Mesenchymal stem cell (in vitro differentiated cells and primary cell): Measurements from ENCODE around the gene MCTP2.

Source experiments
- DNase-seq: peaks from one replicate; pipeline ENCODE4 v3.0.0-alpha.2; 2013
- H2AFZ ChIP-seq: one replicate; pipeline ENCODE4 v1.6.1; 2013; ENCODE audit warnings: low read depth, mild to moderate bottlenecking, control low read depth, inconsistent platforms, low read length, moderate library complexity
- H2AK5ac ChIP-seq: 2 replicates; pipeline ENCODE4 v1.6.1; 2013; ENCODE audit warnings: low read length, moderate library complexity, mild to moderate bottlenecking, inconsistent platforms; ENCODE audit not compliant: severe bottlenecking
- H2BK120ac ChIP-seq: one replicate; pipeline ENCODE4 v1.6.1; 2013; ENCODE audit warnings: low read depth, mild to moderate bottlenecking, inconsistent platforms, low read length, moderate library complexity
- H2BK12ac ChIP-seq, 2 experiments: one replicate each; pipeline ENCODE4 v1.6.1; 2013; ENCODE audit warnings: inconsistent platforms in 2 of 2, low read length in 2 of 2, mild to moderate bottlenecking in 2 of 2, moderate library complexity in 2 of 2, control low read depth in 1 of 2
- H2BK15ac ChIP-seq: one replicate; pipeline ENCODE4 v1.6.1; 2013; ENCODE audit warnings: mild to moderate bottlenecking, low read depth, inconsistent platforms; ENCODE audit not compliant: poor library complexity, severe bottlenecking
- H2BK5ac ChIP-seq: 2 replicates; pipeline ENCODE4 v1.6.1; 2013; ENCODE audit warnings: low read depth, mild to moderate bottlenecking, low read length, control low read depth, inconsistent platforms; ENCODE audit not compliant: poor library complexity, severe bottlenecking
- H3K14ac ChIP-seq, 2 experiments: one replicate each; pipeline ENCODE4 v1.6.1; 2013; ENCODE audit warnings: inconsistent platforms in 2 of 2, low read length in 2 of 2, control low read depth in 1 of 2, mild to moderate bottlenecking in 1 of 2, moderate library complexity in 1 of 2
- H3K18ac ChIP-seq, 2 experiments: one replicate each; pipeline ENCODE4 v1.6.1; 2013; ENCODE audit warnings: inconsistent platforms in 2 of 2, low read length in 2 of 2, control low read depth in 1 of 2, low read depth in 1 of 2, mild to moderate bottlenecking in 1 of 2
- H3K23ac ChIP-seq, 2 experiments: one replicate each; pipeline ENCODE4 v1.6.1; 2013; ENCODE audit warnings: inconsistent platforms in 2 of 2, low read length in 2 of 2, mild to moderate bottlenecking in 2 of 2, moderate library complexity in 2 of 2, control low read depth in 1 of 2
- H3K27ac ChIP-seq: 2 replicates; pipeline ENCODE4 v1.5.1; 2013; ENCODE audit warnings: mild to moderate bottlenecking, moderate library complexity, low read length, control low read depth, inconsistent platforms; ENCODE audit not compliant: poor library complexity, severe bottlenecking
- H3K27me3 ChIP-seq, 2 experiments: 2 replicates each; pipeline versions ENCODE4 v1.6.1 to v1.7.0; 2013; ENCODE audit warnings: low read length in 2 of 2, mild to moderate bottlenecking in 2 of 2, moderate library complexity in 2 of 2, control low read depth in 1 of 2, inconsistent platforms in 1 of 2; ENCODE audit not compliant: control insufficient read depth in 1 of 2, insufficient read depth in 1 of 2
- H3K36me3 ChIP-seq, 2 experiments: 2 replicates each; pipeline versions ENCODE4 v1.6.1 to v1.7.0; 2013; ENCODE audit warnings: low read length in 2 of 2, control low read depth in 1 of 2, inconsistent platforms in 1 of 2, low read depth in 1 of 2, mild to moderate bottlenecking in 1 of 2; ENCODE audit not compliant: insufficient read depth in 2 of 2, control insufficient read depth in 1 of 2
- H3K4ac ChIP-seq, 2 experiments: one replicate each; pipeline ENCODE4 v1.6.1; 2013; ENCODE audit warnings: inconsistent platforms in 2 of 2, low read length in 2 of 2, mild to moderate bottlenecking in 2 of 2, moderate library complexity in 2 of 2, control low read depth in 1 of 2, low read depth in 1 of 2
- H3K4me1 ChIP-seq: 2 replicates; pipeline ENCODE4 v1.6.1; 2013; ENCODE audit warnings: low read depth, low read length, control low read depth; ENCODE audit not compliant: control insufficient read depth, insufficient read depth
- H3K4me2 ChIP-seq: 2 replicates; pipeline ENCODE4 v1.6.1; 2013; ENCODE audit warnings: low read length, mild to moderate bottlenecking, inconsistent platforms; ENCODE audit not compliant: poor library complexity, severe bottlenecking
- H3K4me3 ChIP-seq, 2 experiments: 2 replicates each; pipeline versions ENCODE4 v1.5.1 to v1.7.0; 2013; ENCODE audit warnings: low read length in 2 of 2, mild to moderate bottlenecking in 2 of 2, control low read depth in 1 of 2, low read depth in 1 of 2; ENCODE audit not compliant: insufficient read depth in 1 of 2
- H3K79me1 ChIP-seq: replicated peaks from 2 replicates; pipeline ENCODE4 v1.6.1; 2013; ENCODE audit warnings: mild to moderate bottlenecking, control low read depth, low read length, inconsistent platforms; ENCODE audit not compliant: poor library complexity, severe bottlenecking
- H3K9ac ChIP-seq: 2 replicates; pipeline ENCODE4 v1.7.0; 2013; ENCODE audit warnings: mild to moderate bottlenecking, low read length, moderate library complexity
- H3K9me3 ChIP-seq: 2 replicates; pipeline ENCODE4 v1.7.0; 2013; ENCODE audit warnings: mild to moderate bottlenecking, low read length; ENCODE audit not compliant: control insufficient read depth
- H4K8ac ChIP-seq: one replicate; pipeline ENCODE4 v1.6.1; 2013; ENCODE audit warnings: inconsistent platforms, mild to moderate bottlenecking, low read length, moderate library complexity
- H4K91ac ChIP-seq: one replicate; pipeline ENCODE4 v1.6.1; 2013; ENCODE audit warnings: mild to moderate bottlenecking, low read length, inconsistent platforms
- WGBS: methylation state at CpG from one replicate; pipeline ENCODE4 v1.1.7; 2013; ENCODE audit warnings: mixed read lengths; 5-methylcytosine and 5-hydroxymethylcytosine counted together

Gene MCTP2

DNA sequence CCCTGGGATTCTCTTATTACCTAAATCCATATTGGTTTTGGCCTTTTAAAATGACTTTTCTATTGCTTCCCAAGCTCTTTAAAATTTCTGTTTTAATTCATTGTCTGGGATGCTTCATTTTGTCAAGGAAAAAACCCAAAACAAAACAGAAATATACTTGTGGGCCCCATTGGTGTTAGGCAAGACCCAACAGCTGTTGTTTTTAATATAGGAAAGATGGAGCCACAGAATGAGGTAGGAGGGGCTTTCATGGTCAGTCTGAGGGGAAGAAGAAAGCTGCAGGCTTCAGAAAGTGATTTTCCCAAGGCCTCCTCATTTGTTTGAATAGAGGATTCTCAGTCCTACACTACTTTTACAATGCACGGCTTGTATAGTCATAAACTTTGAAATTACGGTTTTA lies 180.5 kb downstream of the MCTP2 start:
- Histone ChIP-seq H3K27me3 (no peaks in the 10 kb centered on the region), H3K4me2 (no peak overlapping the region), H3K27ac (no peak overlapping the region), H3K14ac (no peak overlapping the region), H3K4me3 (no peak overlapping the region), H3K9ac (no peak overlapping the region), H4K8ac (no peak overlapping the region), H3K4ac (no peak overlapping the region), H2BK12ac (no peak overlapping the region), H2BK15ac (no peak overlapping the region), H3K4me1 (no peaks in the 10 kb centered on the region), H4K91ac (no peak overlapping the region), H3K9me3 (no peaks in the 10 kb centered on the region), H3K36me3 (no peaks in the 10 kb centered on the region), H2AK5ac (no peak overlapping the region), H2AFZ (no peak overlapping the region), H3K79me1 (no peaks in the 10 kb centered on the region), H3K23ac (no peak overlapping the region), H2BK5ac (no peak overlapping the region), H3K18ac (no peak overlapping the region), H2BK120ac (no peak overlapping the region)
- DNase-seq = no peak
- WGBS = no CpG with 5 or more reads among the region's 2 CpGs

DNA sequence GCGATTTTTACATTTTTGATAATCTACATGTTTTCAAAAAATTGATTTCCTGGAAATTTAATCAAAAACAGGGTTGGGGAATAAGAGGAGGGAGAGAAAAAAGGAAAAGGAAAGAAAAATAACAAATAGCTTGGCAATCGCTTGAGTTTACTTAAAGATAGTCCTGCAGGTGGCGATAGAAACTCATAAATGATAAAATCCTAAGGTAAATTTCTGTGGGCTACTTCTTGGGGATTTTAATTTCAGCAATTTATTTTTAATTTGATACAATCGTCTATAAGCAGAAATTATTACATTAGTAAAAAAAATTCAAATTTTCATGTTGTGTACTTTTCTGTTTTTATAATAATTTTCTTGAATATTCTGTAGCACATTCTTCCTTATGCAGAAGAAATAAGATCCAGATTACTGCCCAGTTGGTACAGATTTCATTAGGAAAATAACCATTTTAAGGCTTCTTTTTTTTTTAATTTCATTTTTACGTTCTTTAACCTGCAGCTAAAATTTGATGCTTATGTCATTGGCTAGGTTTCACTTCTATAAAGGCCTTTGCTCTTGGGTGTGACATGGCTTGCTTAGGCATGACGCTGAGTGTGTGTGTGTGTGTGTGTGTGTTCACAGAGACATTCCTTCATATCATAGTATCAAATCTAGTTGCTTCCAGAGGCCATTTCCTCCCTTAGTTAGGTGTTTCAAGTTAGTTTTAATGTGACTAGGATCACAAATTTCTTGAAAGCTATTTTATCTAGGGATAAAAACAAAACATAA lies 181.8 kb downstream of the MCTP2 start:
- peak overlapping the region in 1 of 2 experiments; percentile 63 for H2BK12ac ChIP-seq
- H3K27ac ChIP-seq = no peak overlapping the region
- DNase-seq = peak; percentile 56
- H2BK5ac ChIP-seq = no peak overlapping the region
- H4K8ac ChIP-seq = no peak overlapping the region
- no peak overlapping the region for H3K4ac ChIP-seq
- H3K9me3 ChIP-seq = no peaks in the 10 kb centered on the region
- H2BK15ac ChIP-seq = no peak overlapping the region
- no peak overlapping the region for H3K14ac ChIP-seq
- H3K27me3 ChIP-seq = no peaks in the 10 kb centered on the region
- no peak overlapping the region for H3K18ac ChIP-seq
- H4K91ac ChIP-seq = no peak overlapping the region
- no peaks in the 10 kb centered on the region for H3K36me3 ChIP-seq
- H3K9ac ChIP-seq = no peak overlapping the region
- H3K4me3 ChIP-seq = no peak overlapping the region
- WGBS = 0% methylated on average over 1 of the region's 6 CpGs
- no peak overlapping the region for H3K23ac ChIP-seq
- no peaks in the 10 kb centered on the region for H3K4me1 ChIP-seq
- H2AFZ ChIP-seq = no peak overlapping the region
- no peak overlapping the region for H2AK5ac ChIP-seq
- H3K79me1 ChIP-seq = no peaks in the 10 kb centered on the region
- H2BK120ac ChIP-seq = no peak overlapping the region
- H3K4me2 ChIP-seq = no peak overlapping the region

- H3K27me3 ChIP-seq = no peaks in the 10 kb centered on the region
- no peaks in the 10 kb centered on the region for H3K4me1 ChIP-seq
- no peak overlapping the region for H3K9ac ChIP-seq
- no peaks in the 10 kb centered on the region for H3K36me3 ChIP-seq
- no peak overlapping the region for H3K4ac ChIP-seq
- H3K4me2 ChIP-seq = no peak overlapping the region
- no peak overlapping the region for H4K91ac ChIP-seq
- no peak overlapping the region for H3K18ac ChIP-seq
- H2BK5ac ChIP-seq = no peak overlapping the region
- H2BK120ac ChIP-seq = no peak overlapping the region
- no peak overlapping the region for H2BK15ac ChIP-seq
- H3K79me1 ChIP-seq = no peaks in the 10 kb centered on the region
- H2AK5ac ChIP-seq = no peak overlapping the region
- H3K9me3 ChIP-seq = no peaks in the 10 kb centered on the region
- 39% methylated on average over 2 of the region's 2 CpGs for WGBS
- H4K8ac ChIP-seq = no peak overlapping the region
- no peak overlapping the region for H2AFZ ChIP-seq
- H3K23ac ChIP-seq = no peak overlapping the region
- no peak overlapping the region for H2BK12ac ChIP-seq
- H3K4me3 ChIP-seq = no peak overlapping the region
- DNase-seq = peak; percentile 28
- no peak overlapping the region for H3K27ac ChIP-seq
- no peak overlapping the region for H3K14ac ChIP-seq
Measured at GRCh38 chr15:94414916-94415315, 183.6 kb downstream of the MCTP2 start.

DNA sequence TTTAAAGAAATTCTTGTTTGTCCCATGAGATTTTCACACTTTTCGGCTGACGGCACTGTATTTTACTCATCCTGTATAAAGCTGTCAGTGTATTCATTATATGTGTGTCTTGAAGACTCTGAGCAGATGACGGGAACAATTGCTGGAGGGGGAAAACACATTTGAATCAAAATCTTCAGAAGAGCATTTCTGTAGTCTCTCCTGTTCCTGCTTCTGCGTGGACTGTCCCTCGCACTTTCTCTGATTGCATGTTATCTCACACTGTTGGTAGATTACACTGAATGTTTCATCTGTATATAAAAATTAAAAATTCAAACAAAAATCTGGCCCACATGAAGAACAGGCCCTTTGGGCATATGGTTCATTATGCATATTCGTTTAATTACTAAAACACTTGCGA lies 184.9 kb downstream of the MCTP2 start:
- WGBS = 100% methylated on average over 5 of the region's 7 CpGs
- H3K23ac ChIP-seq = no peak overlapping the region
- no peak overlapping the region for H3K9ac ChIP-seq
- no peaks in the 10 kb centered on the region for H3K27me3 ChIP-seq
- H3K9me3 ChIP-seq = no peaks in the 10 kb centered on the region
- no peak overlapping the region for H2AK5ac ChIP-seq
- H3K4me3 ChIP-seq = no peak overlapping the region
- H4K8ac ChIP-seq = no peak overlapping the region
- H4K91ac ChIP-seq = no peak overlapping the region
- H2BK120ac ChIP-seq = no peak overlapping the region
- H3K14ac ChIP-seq = no peak overlapping the region
- no peaks in the 10 kb centered on the region for H3K79me1 ChIP-seq
- no peaks in the 10 kb centered on the region for H3K36me3 ChIP-seq
- no peak for DNase-seq
- H3K27ac ChIP-seq = no peak overlapping the region
- H3K4me2 ChIP-seq = no peak overlapping the region
- H2BK12ac ChIP-seq = no peak overlapping the region
- no peak overlapping the region for H2AFZ ChIP-seq
- H3K4ac ChIP-seq = no peak overlapping the region
- no peaks in the 10 kb centered on the region for H3K4me1 ChIP-seq
- H2BK15ac ChIP-seq = no peak overlapping the region
- H3K18ac ChIP-seq = no peak overlapping the region
- H2BK5ac ChIP-seq = no peak overlapping the region
